HG02678 (cell line): ENCODE measurements around the gene PSMD13.
"Not testable (repeated sequence)": the region's sequence is repeated elsewhere in the genome, so short reads cannot be mapped to it uniquely, and the experiment has no call there.

Experiments used
- ATAC-seq: cut with Tn5 transposase; IDR thresholded peaks from one replicate; pipeline ENCODE4 v1.9.1; 2021; ENCODE audit warnings: mild to moderate bottlenecking, moderate library complexity; ENCODE audit not compliant: unreplicated experiment

The PSMD13 gene

DNA sequence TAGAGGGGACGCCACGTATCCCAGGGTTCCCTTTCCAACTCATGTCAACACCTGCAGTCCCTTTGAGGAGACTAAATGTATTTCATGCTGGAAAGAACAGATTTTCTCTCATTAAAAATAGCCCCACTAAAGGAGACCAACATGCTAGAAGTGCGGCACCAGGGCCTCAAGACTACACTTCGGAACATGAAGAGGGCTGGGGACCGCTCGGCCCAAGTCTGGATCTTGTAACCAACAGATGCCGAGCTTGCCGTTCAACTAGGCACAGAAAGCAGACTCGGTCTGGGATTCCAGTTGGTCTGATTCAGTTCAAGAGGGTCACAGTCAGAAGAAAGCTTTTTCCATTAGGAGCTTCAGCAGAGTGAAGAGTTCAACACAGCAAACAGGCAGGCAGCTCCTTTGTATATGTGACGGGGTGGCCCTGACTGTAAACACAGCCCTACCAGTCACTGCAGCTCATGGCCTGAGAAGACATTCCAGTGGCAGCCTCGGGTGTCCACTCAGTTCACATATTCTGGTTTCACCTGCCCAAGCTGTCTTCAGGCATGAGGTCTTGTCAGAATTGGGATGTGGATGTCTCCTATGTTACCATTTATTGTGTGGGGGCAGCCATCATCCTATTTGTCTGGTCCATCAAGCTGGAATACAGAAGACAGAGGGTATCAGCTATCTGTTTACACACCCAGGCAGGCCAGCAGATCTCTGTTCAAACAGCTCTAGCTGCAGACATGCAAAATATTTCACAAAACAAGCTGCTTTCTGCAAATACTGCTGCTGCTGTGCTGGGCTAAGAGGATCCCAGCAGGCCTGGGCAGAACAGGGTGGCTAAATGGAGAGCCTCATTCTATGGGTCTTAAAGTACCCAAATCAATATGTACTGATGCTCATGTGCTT is 20.4 kb upstream of the PSMD13 start:
- ATAC-seq: no peak

DNA sequence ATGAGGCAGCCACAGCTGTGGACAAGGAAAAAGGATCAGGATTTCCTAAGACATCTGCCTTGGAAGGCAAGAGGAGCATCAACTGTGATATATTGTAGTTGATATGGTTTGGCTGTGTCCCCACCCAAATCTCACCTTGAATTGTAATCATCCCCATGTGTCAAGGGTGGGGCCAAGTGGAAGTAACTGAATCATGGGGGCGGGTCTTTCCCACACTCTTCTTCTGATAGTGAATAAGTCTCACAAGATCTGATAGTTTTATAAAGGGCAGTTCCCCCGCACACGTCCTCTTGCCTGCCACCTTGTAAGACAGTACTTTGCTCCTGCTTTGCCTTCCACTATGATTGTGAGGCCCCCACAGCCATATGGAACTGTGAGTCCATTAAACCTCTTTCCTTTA is 19.1 kb upstream of the PSMD13 start:
- ATAC-seq: no peak

DNA sequence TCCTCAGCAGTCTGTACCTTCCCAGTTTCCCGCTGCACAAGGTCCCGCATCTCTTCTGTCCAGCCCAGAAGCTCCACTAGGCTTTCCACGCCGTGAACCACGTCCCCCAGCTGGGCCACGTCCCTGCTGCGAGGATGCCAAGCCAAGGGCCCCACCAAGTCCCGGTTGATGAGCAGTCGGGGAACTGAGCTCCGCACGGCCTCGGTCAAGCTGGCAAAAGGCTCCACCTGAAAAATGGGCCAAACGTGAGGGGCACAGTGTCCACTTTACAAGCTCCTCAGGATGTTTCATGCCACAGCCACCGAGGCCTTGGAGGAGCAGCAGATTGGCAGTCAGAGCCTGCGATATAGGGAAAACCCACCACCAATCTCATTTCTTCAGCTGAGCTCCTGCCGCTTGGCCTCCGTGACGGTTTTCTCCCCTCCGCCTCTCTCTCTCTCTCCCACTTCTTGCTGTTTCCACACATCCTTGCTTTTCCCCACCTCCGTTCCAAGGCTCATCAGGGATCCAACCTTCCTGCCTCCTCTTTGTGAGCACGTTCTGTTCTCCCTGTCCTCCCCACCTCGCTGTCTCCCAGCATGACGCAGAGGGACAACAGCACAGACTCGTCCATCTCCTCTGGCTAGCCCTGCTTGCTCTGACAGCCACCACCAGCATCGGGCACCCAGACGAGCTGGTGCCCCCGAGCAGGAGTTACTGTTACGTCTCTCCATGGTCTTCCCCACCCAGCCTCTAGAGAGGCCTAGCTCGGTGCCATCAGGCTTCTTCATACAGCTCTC is 17.8 kb upstream of the PSMD13 start:
- no peak for ATAC-seq

DNA sequence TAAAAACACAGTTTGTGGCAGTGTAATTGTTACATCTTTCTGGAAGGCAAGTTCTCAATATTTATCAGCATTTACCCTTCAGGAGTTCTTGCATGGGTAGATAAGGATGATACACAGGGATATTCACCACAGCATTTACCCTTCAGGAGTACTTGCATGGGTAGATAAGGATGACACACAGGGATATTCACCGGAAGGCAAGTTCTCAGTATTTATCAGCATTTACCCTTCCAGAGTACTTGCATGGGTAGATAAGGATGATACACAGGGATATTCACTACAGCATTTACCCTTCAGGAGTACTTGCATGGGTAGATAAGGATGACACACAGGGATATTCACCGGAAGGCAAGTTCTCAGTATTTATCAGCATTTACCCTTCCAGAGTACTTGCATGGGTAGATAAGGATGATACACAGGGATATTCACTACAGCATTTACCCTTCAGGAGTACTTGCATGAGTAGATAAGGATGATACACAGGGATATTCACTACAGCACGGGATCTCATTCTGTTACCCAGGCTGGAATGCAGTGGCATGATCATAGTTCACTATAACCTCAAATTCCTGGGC is 16.0 kb upstream of the PSMD13 start:
- not testable (repeated sequence) for ATAC-seq

DNA sequence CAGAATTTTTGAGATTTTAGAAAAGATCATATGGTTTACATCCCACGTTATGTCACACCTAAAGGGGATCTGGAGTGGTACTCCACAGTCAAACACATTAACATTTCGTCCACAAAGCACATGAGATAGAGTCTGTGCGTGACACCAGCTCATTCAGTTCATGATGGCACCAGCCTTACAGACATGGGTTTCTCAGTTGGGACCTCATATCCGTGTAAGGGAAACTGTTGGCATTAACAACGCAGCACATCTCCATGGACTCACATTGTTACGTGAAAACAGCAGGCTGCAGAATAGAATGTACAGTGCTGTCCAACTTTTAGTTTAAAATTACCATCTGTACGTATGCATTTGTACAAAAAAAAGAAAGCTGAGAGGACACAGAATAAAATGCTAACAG is 15.2 kb upstream of the PSMD13 start:
- no peak for ATAC-seq

DNA sequence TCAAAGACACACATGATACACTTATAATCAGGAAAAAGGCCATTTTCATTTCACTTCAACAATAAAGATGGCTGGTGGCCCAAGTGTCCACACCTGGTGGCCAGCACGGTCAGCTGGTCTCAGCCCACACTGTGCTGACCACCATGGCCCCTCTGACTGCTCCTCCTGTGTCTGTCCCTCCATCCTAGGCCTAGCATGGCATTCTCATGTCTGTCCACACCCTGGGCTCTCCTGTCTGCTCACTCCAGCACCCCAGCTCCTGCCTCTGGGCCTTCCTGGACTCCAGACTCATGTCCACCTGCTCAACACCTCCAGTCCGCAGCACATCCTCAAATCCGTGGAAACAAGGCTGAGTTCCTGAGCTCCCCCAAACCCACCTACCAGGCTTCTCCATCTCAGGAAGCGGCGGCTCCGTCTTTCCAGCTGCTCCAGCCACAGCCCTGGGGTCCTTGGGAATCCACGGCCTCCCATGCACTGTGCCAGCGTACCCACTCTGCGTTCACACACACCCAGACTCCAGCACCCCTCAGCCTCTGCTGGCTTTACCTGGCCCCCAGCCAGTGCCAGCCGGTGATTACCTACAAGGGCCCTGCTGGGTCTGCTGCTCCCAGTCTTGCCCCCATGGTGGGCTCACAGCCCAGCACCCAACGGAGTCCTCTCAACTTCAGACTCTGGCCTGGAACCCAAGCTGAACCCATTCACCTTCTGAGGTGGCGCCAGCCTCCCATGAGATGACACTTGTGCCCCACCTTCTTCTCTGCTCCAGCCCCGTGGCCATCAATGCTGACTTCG is 14.6 kb upstream of the PSMD13 start:
- no peak for ATAC-seq

DNA sequence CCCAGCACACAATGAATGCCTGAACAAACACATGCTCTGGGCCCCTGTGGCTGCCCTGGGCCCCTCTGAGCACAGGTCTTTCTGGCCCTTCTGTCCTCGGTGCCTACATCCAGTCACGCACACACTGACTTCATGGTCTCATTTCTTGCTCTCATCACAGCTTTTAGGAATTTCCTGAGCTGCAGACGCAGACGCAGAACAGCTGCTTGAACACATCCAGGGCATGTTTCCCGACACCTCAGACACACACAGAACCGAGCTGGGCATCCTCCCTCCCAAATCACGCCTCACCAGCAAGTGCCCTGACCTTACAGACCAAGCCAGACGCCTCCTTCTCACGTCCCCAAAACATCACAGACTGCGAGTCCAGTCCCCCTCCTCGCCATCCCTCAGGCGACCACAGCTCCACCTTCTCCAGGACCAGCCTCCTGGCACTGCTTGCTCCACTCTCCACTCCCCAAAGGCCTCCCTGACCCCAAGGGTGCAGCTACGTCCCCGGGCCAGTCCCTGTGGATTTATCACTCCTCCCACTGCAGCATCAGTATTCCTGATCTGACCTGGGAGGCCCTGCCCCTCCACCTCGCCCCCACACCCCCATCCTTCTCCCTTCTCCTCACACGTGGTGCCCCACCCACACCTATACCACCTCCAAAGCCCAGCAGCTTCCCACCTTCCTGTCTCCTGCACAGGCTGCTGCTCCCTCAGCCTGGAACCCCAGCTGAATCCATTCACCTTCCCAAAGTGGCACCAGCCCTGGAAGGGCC is 13.6 kb upstream of the PSMD13 start:
- no peak for ATAC-seq

DNA sequence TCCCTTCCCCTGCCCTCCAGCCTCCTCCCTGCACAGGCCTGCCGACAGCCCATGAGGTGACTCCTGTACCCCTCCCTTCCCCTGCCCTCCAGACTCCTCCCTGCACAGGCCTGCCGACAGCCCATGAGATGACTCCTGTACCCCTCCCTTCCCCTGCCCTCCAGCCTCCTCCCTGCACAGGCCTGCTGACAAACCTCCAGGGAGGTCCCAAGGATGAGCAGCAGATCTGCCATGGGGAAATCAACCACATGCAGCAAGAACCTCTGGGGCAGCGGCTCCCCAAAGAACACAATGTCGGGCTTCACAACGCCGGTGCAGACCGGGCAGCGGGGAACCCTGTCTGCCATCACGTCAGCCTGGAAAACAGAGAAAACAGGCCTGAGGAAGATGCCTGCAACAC is 12.9 kb upstream of the PSMD13 start:
- no peak for ATAC-seq

DNA sequence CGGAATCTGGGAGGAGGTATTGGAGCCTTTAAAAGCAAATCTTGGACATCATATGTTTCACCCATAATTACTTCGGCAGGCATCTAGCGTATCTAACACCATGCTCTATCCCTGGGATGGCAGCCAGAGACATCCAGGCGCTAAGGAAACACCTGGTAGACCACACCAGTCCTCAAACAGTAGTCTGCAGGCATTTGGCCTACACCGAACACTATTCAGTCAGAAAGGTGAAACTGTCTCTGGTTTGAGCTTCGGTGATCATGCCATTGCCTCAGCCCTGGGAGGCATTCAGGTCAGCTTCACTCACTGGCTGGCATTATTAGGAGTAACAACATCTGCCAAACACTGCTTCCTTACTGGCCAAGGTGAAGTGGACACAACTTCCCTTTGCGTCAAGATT is 12.4 kb upstream of the PSMD13 start:
- ATAC-seq: no peak

DNA sequence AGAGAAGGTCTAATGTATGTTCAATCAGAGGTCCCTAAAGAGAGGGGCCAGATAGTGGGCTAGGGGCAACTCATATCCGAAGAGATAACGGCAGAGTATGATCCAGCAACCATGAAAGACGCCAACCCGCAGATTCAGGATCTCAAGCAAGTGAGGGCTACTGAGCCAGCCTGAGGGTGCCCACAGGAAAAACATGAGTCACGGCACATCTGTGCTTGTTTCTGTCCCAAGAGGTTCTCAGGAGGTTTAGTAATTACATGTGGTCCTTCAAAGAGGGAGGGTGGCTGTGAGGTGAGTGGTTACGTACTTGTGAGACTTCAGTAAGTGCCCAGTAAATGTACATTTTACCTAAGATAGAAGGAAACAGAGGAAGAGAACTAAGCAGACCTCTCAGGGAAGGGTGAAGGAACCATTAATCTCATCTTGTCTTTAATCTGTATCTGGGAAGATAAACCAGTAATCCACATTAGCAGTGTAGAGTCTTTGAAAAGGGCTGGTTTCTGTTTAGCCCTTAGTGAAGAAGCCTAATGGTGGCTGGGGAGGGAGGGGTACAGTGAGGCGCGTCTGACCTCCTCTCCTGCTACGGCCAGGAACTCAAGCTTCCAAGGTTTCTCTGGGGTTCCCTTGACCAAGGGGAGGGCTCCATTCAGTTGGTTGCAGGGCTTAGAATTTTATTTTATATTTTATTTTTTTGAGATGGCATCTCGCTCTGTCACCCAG is 10.9 kb upstream of the PSMD13 start:
- ATAC-seq: peak; percentile 50

DNA sequence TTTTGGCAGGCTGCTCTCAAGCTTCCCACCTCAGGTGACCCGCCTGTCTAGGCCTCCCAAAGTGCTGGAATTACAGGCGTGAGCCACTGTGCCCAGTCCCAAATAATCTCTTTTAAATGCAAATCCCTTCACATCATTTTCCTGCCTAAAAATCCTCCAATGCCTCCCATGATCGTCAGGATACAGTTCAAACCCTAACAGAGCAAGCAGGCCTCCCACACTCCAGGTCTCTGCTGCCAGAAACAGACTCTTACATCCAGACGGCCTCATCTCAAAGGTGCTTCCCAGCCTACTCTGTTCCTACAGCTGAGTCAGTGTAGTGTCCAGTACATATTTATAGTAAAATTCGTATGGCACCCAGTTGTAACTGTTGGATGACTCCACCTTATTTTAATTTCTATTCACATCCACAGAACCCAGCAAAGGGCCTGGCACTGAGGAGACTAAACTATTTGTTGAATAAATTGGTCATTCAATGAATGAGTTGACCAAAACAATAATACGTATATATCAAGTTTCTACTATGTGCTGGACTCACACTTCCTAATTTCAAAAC is 8.9 kb upstream of the PSMD13 start:
- no peak for ATAC-seq

DNA sequence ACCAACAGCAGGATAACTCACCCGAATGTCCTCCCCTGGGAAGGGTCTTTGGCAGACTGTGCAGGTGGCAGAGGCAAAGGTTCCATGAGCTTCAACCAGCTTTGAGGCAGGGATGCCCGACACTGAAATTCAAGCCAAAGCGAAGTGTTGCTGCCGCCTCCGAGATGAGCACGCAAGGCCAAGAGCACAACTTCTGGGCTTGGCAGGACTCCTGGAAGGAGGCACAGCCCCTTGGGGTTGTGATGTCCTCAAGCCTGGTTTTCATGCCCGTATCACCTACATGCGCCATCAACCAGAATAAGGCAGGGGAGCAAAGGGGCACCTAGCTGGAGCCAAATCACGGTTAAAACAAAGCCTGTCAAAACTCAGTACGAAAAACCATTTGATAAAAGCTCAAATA is 6.3 kb upstream of the PSMD13 start:
- ATAC-seq: no peak

DNA sequence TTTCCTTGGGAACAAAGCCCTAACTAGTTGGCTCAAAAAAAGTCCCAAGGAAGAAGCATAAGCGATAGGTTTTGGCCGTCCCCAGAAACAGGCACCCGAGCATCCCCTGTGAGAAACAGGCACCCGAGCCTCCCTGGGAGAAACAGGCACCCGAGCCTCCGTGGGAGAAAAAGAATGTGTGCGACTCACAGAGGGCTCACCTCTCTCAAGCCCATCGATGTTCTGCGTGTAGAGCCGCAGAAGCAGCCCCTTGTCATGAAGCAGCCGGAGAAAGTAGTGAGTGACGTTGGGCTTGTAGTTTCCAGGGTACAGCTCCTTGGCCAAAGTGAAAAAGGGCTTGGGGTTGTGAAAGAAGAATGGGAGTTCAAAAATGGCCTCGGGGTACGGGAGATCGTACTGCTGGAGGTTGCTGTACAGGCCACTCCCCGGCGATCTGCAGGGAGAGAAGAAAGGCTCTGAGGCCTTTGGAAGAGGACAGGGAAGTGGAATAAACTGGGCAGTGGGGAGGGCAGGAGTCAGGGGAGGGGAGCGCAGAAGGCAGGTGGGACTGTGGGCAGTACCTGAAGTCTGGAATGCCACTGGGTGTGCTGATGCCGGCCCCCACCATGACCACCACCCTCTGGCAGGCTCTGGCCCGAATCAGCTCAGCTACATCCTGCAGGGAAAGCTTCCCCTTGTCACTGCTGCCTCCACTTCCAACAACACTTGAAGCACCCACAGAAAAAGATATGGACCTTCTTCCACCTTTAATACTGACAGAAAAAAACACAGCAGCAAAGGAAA is 3.8 kb upstream of the PSMD13 start:
- no peak for ATAC-seq

DNA sequence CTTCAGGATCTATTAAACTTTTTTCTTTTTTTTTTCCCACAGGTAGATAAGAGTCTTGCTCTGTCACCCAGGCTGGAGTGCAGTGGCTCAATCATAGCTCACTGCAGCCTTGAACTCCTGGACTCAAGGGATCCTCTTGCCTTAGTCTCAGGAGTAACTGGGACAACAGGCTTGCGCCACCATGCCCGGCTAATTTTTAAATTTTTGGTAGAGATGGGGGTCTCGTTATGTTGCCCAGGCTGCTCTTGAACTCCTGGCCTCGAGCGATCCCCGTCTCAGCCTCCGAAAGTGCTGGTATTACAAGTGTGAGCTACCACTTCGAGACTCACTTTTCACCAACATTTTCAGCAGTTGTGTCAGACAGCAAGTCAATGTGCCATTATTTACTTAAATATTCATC is 1.6 kb upstream of the PSMD13 start:
- ATAC-seq: no peak

DNA sequence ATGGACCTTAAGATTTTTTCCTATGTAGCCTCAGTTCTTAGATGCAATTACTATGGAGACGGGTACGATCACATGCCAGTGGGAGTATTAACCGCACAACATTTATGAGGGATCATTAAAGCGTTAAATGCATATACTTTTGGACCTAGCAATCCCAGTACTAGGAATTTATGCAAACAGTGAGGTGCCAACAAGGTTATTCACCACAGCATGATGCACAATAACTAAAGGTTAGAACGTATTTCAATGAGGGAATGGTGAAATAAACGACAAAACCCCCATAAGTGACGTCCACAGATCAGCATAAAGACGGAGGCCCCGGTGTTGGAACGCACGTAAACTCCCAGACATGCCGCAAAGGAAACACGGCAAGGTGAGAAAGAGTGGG is 1.2 kb upstream of the PSMD13 start:
- ATAC-seq: peak; percentile 5

DNA sequence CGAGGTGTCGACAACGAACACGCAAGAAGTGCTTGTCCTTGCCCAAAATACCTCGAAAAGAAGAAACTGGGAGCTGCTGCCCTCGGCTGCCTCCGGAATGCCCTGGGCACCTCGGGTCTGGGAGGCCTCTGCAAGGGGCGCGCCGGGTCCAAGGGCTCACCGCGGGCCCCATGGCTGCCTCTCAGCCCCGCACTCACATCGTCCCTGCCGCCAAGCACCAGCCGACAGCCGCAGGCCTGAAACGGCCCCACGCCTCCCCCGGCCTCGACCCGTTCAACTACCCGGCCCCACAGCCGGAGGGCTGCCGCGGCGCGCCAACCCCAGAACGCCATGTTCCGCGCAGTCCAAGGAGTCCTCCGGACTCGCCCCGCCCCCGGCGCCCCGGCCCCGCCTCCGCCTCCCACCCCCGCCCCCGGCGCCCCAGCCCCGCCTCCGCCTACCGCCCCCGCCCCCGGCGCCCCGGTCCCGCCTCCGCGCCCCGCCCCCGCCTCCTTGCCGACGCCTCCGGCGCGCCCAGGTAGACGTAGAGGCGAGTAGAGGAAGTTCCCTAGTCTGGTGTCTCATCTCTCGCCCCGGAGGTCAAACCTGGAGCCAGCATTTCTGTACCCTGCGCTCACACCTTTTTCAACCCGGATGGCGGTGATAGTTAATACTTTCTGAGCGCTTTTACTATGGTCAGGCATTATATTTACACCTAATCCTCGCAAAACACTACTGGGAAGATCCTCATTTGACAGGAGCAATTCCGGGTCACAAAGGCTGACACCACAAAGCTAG is 591 bp upstream of the PSMD13 start, which contains the start of gene SIRT3:
Gene SIRT3, minus strand, starts transcription at position 346 of the 777 bp plus-strand sequence. Its CDS starts 14 bp downstream, at position 332.
- peak; percentile 78 for ATAC-seq

DNA sequence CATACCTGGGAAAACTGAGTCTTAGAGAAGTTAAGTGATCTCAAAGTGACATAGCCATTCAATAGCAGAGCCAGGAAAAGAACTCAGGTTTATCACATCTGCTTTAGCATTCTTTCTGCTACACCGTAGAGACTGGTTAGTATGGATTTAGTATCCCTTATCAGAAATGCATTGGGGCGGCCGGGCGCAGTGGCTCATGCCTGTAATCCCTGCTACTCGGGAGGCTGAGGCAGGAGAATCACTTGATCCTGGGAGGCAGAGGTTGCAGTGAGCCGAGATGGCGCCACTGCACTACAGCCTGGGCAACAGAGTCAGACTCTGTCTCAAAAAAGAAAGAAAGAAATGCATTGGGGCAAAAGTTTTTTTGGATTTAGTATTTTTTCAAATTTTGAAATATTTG is 1.6 kb downstream of the PSMD13 start:
- not testable (repeated sequence) for ATAC-seq

DNA sequence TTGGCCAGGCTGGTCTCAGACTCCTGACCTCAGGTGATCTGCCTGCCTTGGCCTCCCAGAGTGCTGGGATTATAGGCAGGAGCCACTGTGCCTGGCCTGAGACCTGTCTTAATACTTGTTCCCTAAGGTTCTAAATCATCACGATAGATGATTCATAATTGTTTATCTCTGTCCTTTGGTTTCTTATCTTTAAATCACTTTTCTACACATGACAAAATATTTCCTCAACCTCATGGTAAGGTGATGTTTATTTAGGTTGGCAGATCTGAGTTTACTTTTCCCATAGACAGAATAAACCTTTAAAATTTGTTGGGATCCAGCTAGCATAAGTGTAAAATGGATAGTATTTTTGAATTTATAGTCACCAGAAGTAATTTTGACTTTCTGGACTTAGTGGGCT is 3.5 kb downstream of the PSMD13 start:
- ATAC-seq: no peak
